HG03520 (cell line): ENCODE measurements around the gene RGS3.

ENCODE experiments used
- ATAC-seq: cut with Tn5 transposase; IDR thresholded peaks from one replicate; pipeline ENCODE4 v1.9.1; 2021; ENCODE audit warnings: mild to moderate bottlenecking, moderate library complexity; ENCODE audit not compliant: unreplicated experiment

Gene RGS3

GRCh38 chr9:113509463-113509862 is 45.9 kb downstream of the RGS3 start:
- ATAC-seq = no peak

- no peak for ATAC-seq
These were observed 47.6 kb downstream of the RGS3 start for GRCh38 chr9:113511047-113511521.

GRCh38 chr9:113511856-113512761 is 48.6 kb downstream of the RGS3 start:
- ATAC-seq = peak; percentile 38

- ATAC-seq = no peak
These were observed 49.6 kb downstream of the RGS3 start for GRCh38 chr9:113513111-113513510.

GRCh38 chr9:113513536-113513935 is 50.0 kb downstream of the RGS3 start:
- ATAC-seq = no peak

- ATAC-seq = no peak
These were observed 50.5 kb downstream of the RGS3 start for GRCh38 chr9:113514061-113514460.

- ATAC-seq = no peak
These were observed 51.2 kb downstream of the RGS3 start for GRCh38 chr9:113514748-113515147.

- no peak for ATAC-seq
These were observed 52.3 kb downstream of the RGS3 start for GRCh38 chr9:113515862-113516261.

- ATAC-seq = peak; percentile 88
These were observed 53.5 kb downstream of the RGS3 start for GRCh38 chr9:113516840-113517577.

- ATAC-seq = no peak
These were observed 56.0 kb downstream of the RGS3 start for GRCh38 chr9:113519426-113520108.

- no peak for ATAC-seq
These were observed 56.6 kb downstream of the RGS3 start for GRCh38 chr9:113520109-113520642.

GRCh38 chr9:113521693-113522255 is 58.2 kb downstream of the RGS3 start:
- no peak for ATAC-seq

GRCh38 chr9:113522419-113522818 is 58.9 kb downstream of the RGS3 start:
- ATAC-seq = no peak

GRCh38 chr9:113522858-113523257 is 59.3 kb downstream of the RGS3 start:
- ATAC-seq = no peak

- ATAC-seq = peak; percentile 78
These were observed 60.1 kb downstream of the RGS3 start for GRCh38 chr9:113523421-113524141.

- no peak for ATAC-seq
These were observed 60.9 kb downstream of the RGS3 start for GRCh38 chr9:113524468-113524867.

- no peak for ATAC-seq
These were observed 61.7 kb downstream of the RGS3 start for GRCh38 chr9:113525205-113525604.

GRCh38 chr9:113525831-113526230 is 62.3 kb downstream of the RGS3 start:
- no peak for ATAC-seq

- no peak for ATAC-seq
These were observed 62.8 kb downstream of the RGS3 start for GRCh38 chr9:113526231-113526746.

- no peak for ATAC-seq
These were observed 63.3 kb downstream of the RGS3 start for GRCh38 chr9:113526841-113527240.
